Sigmoid colon (tissue), 7 donors: ENCODE measurements around the gene LAMA3. TPM values are rescaled to one million over a fixed set of nuclear protein-coding genes. Genes with fewer than 3 reads are reported as not detected.

Experiments
- DNase-seq: peaks from one replicate; pipeline ENCODE4 v3.0.0-alpha.2; 2019
- H3K27ac ChIP-seq, 4 donors: fragments of 200-600 bp; sonication (generic); one replicate each; pipeline ENCODE4 v1.5.1; 2016 to 2019; ENCODE audit warnings: mild to moderate bottlenecking in 1 of 4
- H3K27me3 ChIP-seq, 3 donors: fragments of 200-600 bp; sonication (generic); one replicate each; pipeline ENCODE4 v1.5.1; 2019; ENCODE audit warnings: mild to moderate bottlenecking in 1 of 3
- H3K36me3 ChIP-seq, 4 donors: fragments of 200-600 bp; sonication (generic); one replicate each; pipeline ENCODE4 v1.5.1; 2016 to 2019
- H3K4me1 ChIP-seq, 4 donors: fragments of 200-600 bp; sonication (generic); one replicate each; pipeline ENCODE4 v1.5.1; 2017 to 2019
- H3K4me3 ChIP-seq, 4 donors: fragments of 200-600 bp; sonication (generic); one replicate each; pipeline ENCODE4 v1.5.1; 2017 to 2019; ENCODE audit warnings: mild to moderate bottlenecking in 2 of 4, moderate library complexity in 1 of 4
- H3K9me3 ChIP-seq, 4 donors: fragments of 200-600 bp in 3 of 4; sonication (generic) in 3 of 4; one replicate each; pipeline versions ENCODE4 v1.5.1 to v1.6.1; 2013 to 2019
- EP300 ChIP-seq, 4 donors: sonication (generic); formaldehyde crosslinking; IDR thresholded peaks; one replicate each; pipeline ENCODE4 v1.6.1; 2017; ENCODE audit warnings: antibody characterized with exemption in 4 of 4
- POLR2A ChIP-seq, 2 donors: fragments of 450-650 bp; IDR thresholded peaks; one replicate each; pipeline ENCODE4 v1.6.1; 2016; ENCODE audit warnings: antibody characterized with exemption in 2 of 2, mild to moderate bottlenecking in 2 of 2, moderate library complexity in 2 of 2
- POLR2AphosphoS5 ChIP-seq, 4 donors: sonication (generic); formaldehyde crosslinking; IDR thresholded peaks; one replicate each; pipeline ENCODE4 v1.6.1; 2017; ENCODE audit warnings: antibody characterized with exemption in 4 of 4
- WGBS, 2 donors: extraction: QIAGEN DNeasy Blood & Tissue Kit; methylation state at CpG; one replicate each; pipeline ENCODE4 v1.1.7; 2013; 5-methylcytosine and 5-hydroxymethylcytosine counted together
- intact Hi-C: fragments of 100-400 bp; cut with DNase I; formaldehyde crosslinking; loops from one replicate; pipeline ENCODE4 v1.15.1; 2023
- polyA plus RNA-seq, 3 donors: library from polyadenylated mRNA; stranded (reverse); fragments of 200-250 nt; gene quantifications; one replicate each; pipeline ENCODE4 v1.2.3, GENCODE V29; 2013
- total RNA-seq, 4 donors: library from RNA; depleted of rRNA; stranded (reverse); fragments of >200 nt; gene quantifications; one replicate each; pipeline ENCODE4 v1.1.0, GENCODE V29; 2016
- TF ChIP-seq, protein P1 (sequence below), 4 experiments: fragments of 450-650 bp in 3 of 4; fragments of 200-600 bp in 1 of 4; IDR thresholded peaks; one replicate each; pipeline ENCODE4 v1.5.1; 2016 to 2019; ENCODE audit warnings: antibody characterized with exemption in 4 of 4, mild to moderate bottlenecking in 3 of 4, moderate library complexity in 2 of 4
- donor health status: healthy with polysubstance abuse.
- donor health status: Bipolar disorder and iron deficiency.
- donor health status: healthy.

LAMA3 gene
- total and polyA plus RNA-seq, 7 donors, result 6.0 to 19.9 (median 14.1) TPM

DNA sequence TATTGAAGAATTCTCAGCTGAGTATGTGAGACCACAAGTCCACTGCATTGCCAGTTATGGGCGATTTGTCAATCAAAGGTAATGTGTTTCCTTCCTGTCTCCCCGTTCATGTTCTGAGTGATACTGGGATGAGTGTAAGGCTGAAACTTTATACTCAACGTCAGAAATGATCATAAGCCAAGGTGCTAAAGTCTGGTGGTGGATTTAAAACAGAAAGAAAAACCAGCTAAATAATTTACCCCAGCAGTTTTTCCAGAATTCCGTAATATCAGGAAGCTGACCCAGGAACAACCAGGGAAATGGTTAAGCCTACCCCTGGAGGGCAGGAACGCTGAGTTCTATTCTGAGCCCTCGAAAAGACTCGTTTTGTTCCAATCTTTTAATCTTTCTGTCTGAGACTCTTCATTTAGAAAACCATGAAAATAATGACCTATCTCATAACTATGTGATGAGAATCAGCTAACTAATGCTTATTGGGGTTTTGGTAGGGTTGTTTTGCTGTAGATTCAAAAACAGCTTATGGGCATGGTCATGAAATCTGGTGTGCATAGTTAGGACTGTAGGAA, 149.6 kb downstream of the LAMA3 start:
- no peak for DNase-seq
- 64 to 75% methylated on average over 7 of the region's 7 CpGs for WGBS, 2 donors
- Histone ChIP-seq H3K36me3 (no peaks in the 10 kb centered on the region), H3K27ac (no peak overlapping the region), H3K4me3 (no peak overlapping the region), H3K27me3 (no peaks in the 10 kb centered on the region), H3K4me1 (no peaks in the 10 kb centered on the region), H3K9me3 (no peaks in the 10 kb centered on the region)
- intact Hi-C loops, result no loop called here
- TF ChIP-seq POLR2AphosphoS5 (IDR thresholded peaks at IDR 0.05) (no peak), EP300 (IDR thresholded peaks at IDR 0.05) (no peak), POLR2A (IDR thresholded peaks at IDR 0.05) (no peak)
- TF ChIP-seq, protein P1, sequence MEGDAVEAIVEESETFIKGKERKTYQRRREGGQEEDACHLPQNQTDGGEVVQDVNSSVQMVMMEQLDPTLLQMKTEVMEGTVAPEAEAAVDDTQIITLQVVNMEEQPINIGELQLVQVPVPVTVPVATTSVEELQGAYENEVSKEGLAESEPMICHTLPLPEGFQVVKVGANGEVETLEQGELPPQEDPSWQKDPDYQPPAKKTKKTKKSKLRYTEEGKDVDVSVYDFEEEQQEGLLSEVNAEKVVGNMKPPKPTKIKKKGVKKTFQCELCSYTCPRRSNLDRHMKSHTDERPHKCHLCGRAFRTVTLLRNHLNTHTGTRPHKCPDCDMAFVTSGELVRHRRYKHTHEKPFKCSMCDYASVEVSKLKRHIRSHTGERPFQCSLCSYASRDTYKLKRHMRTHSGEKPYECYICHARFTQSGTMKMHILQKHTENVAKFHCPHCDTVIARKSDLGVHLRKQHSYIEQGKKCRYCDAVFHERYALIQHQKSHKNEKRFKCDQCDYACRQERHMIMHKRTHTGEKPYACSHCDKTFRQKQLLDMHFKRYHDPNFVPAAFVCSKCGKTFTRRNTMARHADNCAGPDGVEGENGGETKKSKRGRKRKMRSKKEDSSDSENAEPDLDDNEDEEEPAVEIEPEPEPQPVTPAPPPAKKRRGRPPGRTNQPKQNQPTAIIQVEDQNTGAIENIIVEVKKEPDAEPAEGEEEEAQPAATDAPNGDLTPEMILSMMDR (IDR thresholded peaks at IDR 0.05), result no peak

DNA sequence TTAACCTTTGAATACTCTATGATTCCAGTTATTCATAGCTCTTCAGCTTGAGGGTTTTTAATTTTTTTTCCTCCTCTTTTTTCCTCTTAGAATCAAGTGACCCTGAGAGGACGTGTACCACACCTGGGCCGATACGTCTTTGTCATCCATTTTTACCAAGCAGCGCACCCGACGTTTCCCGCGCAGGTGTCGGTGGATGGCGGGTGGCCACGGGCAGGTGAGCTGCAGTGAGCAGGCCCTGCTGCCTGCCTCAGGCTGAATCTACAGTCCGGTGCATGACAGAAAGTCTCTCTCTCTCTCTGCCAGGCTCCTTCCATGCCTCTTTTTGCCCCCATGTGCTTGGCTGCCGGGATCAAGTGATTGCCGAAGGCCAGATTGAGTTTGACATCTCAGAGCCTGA, 153.1 kb downstream of the LAMA3 start:
- Histone ChIP-seq H3K36me3 (no peaks in the 10 kb centered on the region), H3K9me3 (no peaks in the 10 kb centered on the region), H3K27me3 (no peaks in the 10 kb centered on the region), H3K4me3 (no peak overlapping the region), H3K4me1 (no peaks in the 10 kb centered on the region), H3K27ac (no peak overlapping the region)
- intact Hi-C loops, result no loop called here
- TF ChIP-seq EP300 (IDR thresholded peaks at IDR 0.05) (no peak), POLR2AphosphoS5 (IDR thresholded peaks at IDR 0.05) (no peak), POLR2A (IDR thresholded peaks at IDR 0.05) (no peak)
- TF ChIP-seq, protein P1 (IDR thresholded peaks at IDR 0.05), result no peak
- DNase-seq, result no peak
- 97 to 98% methylated on average over 14 of the region's 14 CpGs for WGBS, 2 donors

GRCh38 chr18:23844991-23845680, 155.9 kb downstream of the LAMA3 start:
- Histone ChIP-seq H3K4me3 (no peak overlapping the region), H3K9me3 (no peaks in the 10 kb centered on the region), H3K36me3 (no peaks in the 10 kb centered on the region), H3K27me3 (no peaks in the 10 kb centered on the region), H3K4me1 (no peaks in the 10 kb centered on the region), H3K27ac (no peak overlapping the region)
- 79 to 80% methylated on average over 9 of the region's 9 CpGs for WGBS, 2 donors
- intact Hi-C loops, result no loop called here
- TF ChIP-seq, protein P1 (IDR thresholded peaks at IDR 0.05), result no peak
- TF ChIP-seq POLR2A (IDR thresholded peaks at IDR 0.05) (no peak), POLR2AphosphoS5 (IDR thresholded peaks at IDR 0.05) (no peak), EP300 (IDR thresholded peaks at IDR 0.05) (no peak)
- DNase-seq, result no peak

GRCh38 chr18:23845988-23846630, 156.9 kb downstream of the LAMA3 start:
- no peaks in the 10 kb centered on the region for H3K9me3 ChIP-seq
- H3K4me1 ChIP-seq, result no peaks in the 10 kb centered on the region
- no peaks in the 10 kb centered on the region for H3K36me3 ChIP-seq
- no peak for DNase-seq
- H3K27ac ChIP-seq, result no peak overlapping the region
- TF ChIP-seq POLR2AphosphoS5 (IDR thresholded peaks at IDR 0.05), result no peak
- TF ChIP-seq POLR2A (IDR thresholded peaks at IDR 0.05), result no peak
- TF ChIP-seq, protein P1 (IDR thresholded peaks at IDR 0.05), result no peak
- no peak for TF ChIP-seq EP300 (IDR thresholded peaks at IDR 0.05)
- H3K4me3 ChIP-seq, result no peak overlapping the region
- intact Hi-C loops, result no loop called here
- no peaks in the 10 kb centered on the region for H3K27me3 ChIP-seq
- WGBS, 2 donors, result 86 to 92% methylated on average over 15 of the region's 15 CpGs
